Muscle layer of colon (tissue), 2 donors: Measurements from ENCODE around the gene MRPL44.
"Not testable (repeated sequence)": the region's sequence is repeated elsewhere in the genome, so short reads cannot be mapped to it uniquely, and the experiment has no call there.

ENCODE experiments used
- H3K27ac ChIP-seq: one replicate; pipeline ENCODE4 v1.7.0; 2013; ENCODE audit warnings: low read depth, mild to moderate bottlenecking, low read length, moderate library complexity
- H3K27me3 ChIP-seq, 2 donors: one replicate each; pipeline ENCODE4 v1.7.0; 2013; ENCODE audit warnings: low read length in 2 of 2, mild to moderate bottlenecking in 2 of 2; ENCODE audit not compliant: insufficient read depth in 2 of 2, control insufficient read depth in 1 of 2
- H3K36me3 ChIP-seq: one replicate; pipeline ENCODE4 v1.7.0; 2013; ENCODE audit warnings: mild to moderate bottlenecking, low read length; ENCODE audit not compliant: insufficient read depth
- H3K4me1 ChIP-seq: one replicate; pipeline ENCODE4 v1.7.0; 2013; ENCODE audit warnings: mild to moderate bottlenecking, low read length; ENCODE audit not compliant: insufficient read depth
- H3K4me3 ChIP-seq, 2 donors: one replicate each; pipeline ENCODE4 v1.7.0; 2013; ENCODE audit warnings: low read length in 2 of 2, low read depth in 1 of 2, mild to moderate bottlenecking in 1 of 2, moderate library complexity in 1 of 2
- H3K9ac ChIP-seq: one replicate; pipeline ENCODE4 v1.7.0; 2013; ENCODE audit warnings: low read length
- H3K9me3 ChIP-seq: one replicate; pipeline ENCODE4 v1.7.0; 2013; ENCODE audit warnings: mild to moderate bottlenecking, low read length
- donor health status: abdominal sarcoma.
- donor health status: Adenocarcinoma of cecum.

MRPL44 gene

GRCh38 chr2:223925106-223925505 is 32.2 kb upstream of the MRPL44 start:
- Histone ChIP-seq H3K4me1 (no peaks in the 10 kb centered on the region), H3K9ac (no peak overlapping the region), H3K4me3 (no peak overlapping the region), H3K27ac (no peak overlapping the region), H3K9me3 (no peaks in the 10 kb centered on the region), H3K27me3 (no peaks in the 10 kb centered on the region), H3K36me3 (peaks cover 3% of the 10 kb centered on the region)

GRCh38 chr2:223928113-223929006 is 28.9 kb upstream of the MRPL44 start:
- no peaks in the 10 kb centered on the region for H3K36me3 ChIP-seq
- H3K4me1 ChIP-seq, result peaks cover 11% of the 10 kb centered on the region
- no peaks in the 10 kb centered on the region for H3K27me3 ChIP-seq
- H3K9ac ChIP-seq, result no peak overlapping the region
- H3K4me3 ChIP-seq, result no peak overlapping the region
- H3K27ac ChIP-seq, result no peak overlapping the region
- no peaks in the 10 kb centered on the region for H3K9me3 ChIP-seq

- H3K27me3 ChIP-seq, result no peaks in the 10 kb centered on the region
- no peaks in the 10 kb centered on the region for H3K9me3 ChIP-seq
- H3K4me3 ChIP-seq, result no peak overlapping the region
- no peak overlapping the region for H3K27ac ChIP-seq
- no peaks in the 10 kb centered on the region for H3K36me3 ChIP-seq
- H3K9ac ChIP-seq, result no peak overlapping the region
- peaks cover 20% of the 10 kb centered on the region for H3K4me1 ChIP-seq
These were observed 27.6 kb upstream of the MRPL44 start for GRCh38 chr2:223929571-223930102.

GRCh38 chr2:223930103-223930976 is 26.9 kb upstream of the MRPL44 start:
- H3K9ac ChIP-seq, result no peak overlapping the region
- H3K27me3 ChIP-seq, result no peaks in the 10 kb centered on the region
- no peaks in the 10 kb centered on the region for H3K36me3 ChIP-seq
- H3K27ac ChIP-seq, result no peak overlapping the region
- H3K4me3 ChIP-seq, result no peak overlapping the region
- H3K4me1 ChIP-seq, result peaks cover 24% of the 10 kb centered on the region
- no peaks in the 10 kb centered on the region for H3K9me3 ChIP-seq

- no peak overlapping the region for H3K9ac ChIP-seq
- no peak overlapping the region for H3K27ac ChIP-seq
- H3K4me1 ChIP-seq, result peaks cover 50% of the 10 kb centered on the region
These were observed 24.2 kb upstream of the MRPL44 start for GRCh38 chr2:223932816-223933800.

GRCh38 chr2:223934870-223935269 is 22.4 kb upstream of the MRPL44 start:
- Histone ChIP-seq H3K9me3 (no peaks in the 10 kb centered on the region), H3K36me3 (no peaks in the 10 kb centered on the region), H3K4me1 (peaks cover 53% of the 10 kb centered on the region), H3K27ac (no peak overlapping the region), H3K4me3 (no peak overlapping the region), H3K9ac (no peak overlapping the region), H3K27me3 (no peaks in the 10 kb centered on the region)

More at GRCh38 chr2:223932816-223933800, 24.2 kb upstream of the MRPL44 start:
- no peaks in the 10 kb centered on the region for H3K9me3 ChIP-seq
- H3K4me3 ChIP-seq, result no peak overlapping the region
- H3K27me3 ChIP-seq, result no peaks in the 10 kb centered on the region
- no peaks in the 10 kb centered on the region for H3K36me3 ChIP-seq

GRCh38 chr2:223935459-223936125 is 21.7 kb upstream of the MRPL44 start:
- no peak overlapping the region for H3K9ac ChIP-seq

GRCh38 chr2:223936862-223937326 is 20.4 kb upstream of the MRPL44 start:
- no peaks in the 10 kb centered on the region for H3K36me3 ChIP-seq
- H3K27me3 ChIP-seq, result no peaks in the 10 kb centered on the region
- no peaks in the 10 kb centered on the region for H3K9me3 ChIP-seq
- H3K27ac ChIP-seq, result no peak overlapping the region
- no peak overlapping the region for H3K9ac ChIP-seq
- peaks cover 47% of the 10 kb centered on the region for H3K4me1 ChIP-seq
- H3K4me3 ChIP-seq, result no peak overlapping the region

More at GRCh38 chr2:223935459-223936125, 21.7 kb upstream of the MRPL44 start:
- Histone ChIP-seq H3K27ac (no peak overlapping the region), H3K9me3 (no peaks in the 10 kb centered on the region), H3K4me3 (no peak overlapping the region), H3K27me3 (no peaks in the 10 kb centered on the region), H3K4me1 (peaks cover 50% of the 10 kb centered on the region), H3K36me3 (no peaks in the 10 kb centered on the region)

GRCh38 chr2:223937535-223937934 is 19.7 kb upstream of the MRPL44 start:
- Histone ChIP-seq H3K27ac (no peak overlapping the region), H3K4me3 (no peak overlapping the region), H3K27me3 (no peaks in the 10 kb centered on the region), H3K9me3 (no peaks in the 10 kb centered on the region), H3K36me3 (no peaks in the 10 kb centered on the region), H3K4me1 (peaks cover 47% of the 10 kb centered on the region), H3K9ac (no peak overlapping the region)

GRCh38 chr2:223939438-223939837 is 17.8 kb upstream of the MRPL44 start:
- H3K4me1 ChIP-seq, result peaks cover 44% of the 10 kb centered on the region
- H3K27me3 ChIP-seq, H3K27ac ChIP-seq, H3K9ac ChIP-seq, H3K36me3 ChIP-seq, H3K9me3 ChIP-seq, H3K4me3 ChIP-seq: not testable (repeated sequence)
